ENCODE data around the gene PPFIBP1.

Gene PPFIBP1

DNA sequence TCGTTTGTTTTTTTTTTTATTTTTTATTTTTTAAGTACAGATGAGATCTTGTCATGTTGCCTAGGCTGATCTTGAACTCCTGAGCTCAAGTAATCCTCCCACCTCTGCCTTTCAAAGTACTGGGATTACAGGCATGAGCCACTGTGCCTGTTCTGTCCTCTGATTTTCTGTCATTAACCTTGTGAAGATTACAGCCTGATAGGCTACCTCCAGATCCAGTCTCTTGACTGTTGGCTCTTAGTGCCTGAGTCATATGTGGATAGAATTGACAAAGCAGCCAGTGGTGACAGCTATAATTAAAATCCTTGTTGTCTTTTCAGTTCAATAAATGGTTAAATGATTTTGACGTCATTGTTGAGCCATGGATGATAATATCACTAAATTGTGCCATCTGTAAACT lies 151.0 kb downstream of the PPFIBP1 start:
- no peak for TF ChIP-seq ZNF274 (IDR thresholded peaks at IDR 0.05; ENCODE audit: low read depth, low read length)
- H3K4me3 ChIP-seq (ENCODE audit: low read length), result no peak overlapping the region

GRCh38 chr12:27680619-27681018 lies 156.6 kb downstream of the PPFIBP1 start:
- TF ChIP-seq ZNF274 (IDR thresholded peaks at IDR 0.05; ENCODE audit: low read depth, low read length), result no peak
- no peak overlapping the region for H3K4me3 ChIP-seq (ENCODE audit: low read length)

DNA sequence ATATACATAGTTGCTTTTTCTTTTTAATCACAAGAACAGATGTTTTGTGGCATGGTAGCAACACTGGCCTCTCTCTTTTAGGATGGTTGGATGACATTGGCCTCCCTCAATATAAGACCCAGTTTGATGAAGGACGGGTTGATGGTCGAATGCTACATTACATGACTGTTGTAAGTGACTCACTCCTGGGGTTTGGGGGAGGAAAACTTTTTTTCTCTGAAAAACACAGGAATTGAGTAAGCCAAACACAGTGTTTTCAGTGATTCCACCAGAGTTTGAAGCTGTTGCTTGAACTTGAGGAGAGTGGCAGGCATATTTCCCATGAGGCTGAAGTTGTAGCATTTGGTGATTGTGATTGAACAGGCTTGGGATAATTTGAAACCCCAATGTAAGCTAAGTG lies 158.5 kb downstream of the PPFIBP1 start:
- TF ChIP-seq ZNF274 (IDR thresholded peaks at IDR 0.05; ENCODE audit: low read depth, low read length), result no peak
- H3K4me3 ChIP-seq (ENCODE audit: low read length), result no peak overlapping the region

- H3K4me3 ChIP-seq (ENCODE audit: low read length), result no peak overlapping the region
Measured at GRCh38 chr12:27685274-27685673, 161.3 kb downstream of the PPFIBP1 start.

DNA sequence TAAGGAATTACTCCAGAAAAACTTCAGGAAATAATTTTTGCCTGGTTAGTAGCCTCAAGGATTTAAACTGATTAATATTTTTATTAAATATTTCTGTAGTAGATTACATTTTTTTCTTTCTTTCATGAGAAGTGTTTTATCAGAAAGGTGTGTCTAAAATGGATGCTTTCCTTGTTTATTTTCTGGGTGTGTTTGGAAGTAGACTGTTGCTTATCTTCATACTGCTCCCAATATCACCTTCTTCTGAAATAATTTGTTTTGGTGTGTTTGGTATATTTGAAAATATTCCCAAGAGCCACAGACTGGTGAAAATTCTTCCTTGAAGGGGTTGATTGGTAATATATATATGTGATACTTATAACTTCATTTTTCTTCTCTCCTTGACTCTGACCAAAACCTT lies 162.1 kb downstream of the PPFIBP1 start:
- no peak for TF ChIP-seq ZNF274 (IDR thresholded peaks at IDR 0.05; ENCODE audit: low read depth, low read length)
- H3K4me3 ChIP-seq (ENCODE audit: low read length), result no peak overlapping the region

More at GRCh38 chr12:27685274-27685673, 161.3 kb downstream of the PPFIBP1 start:
- no peak for TF ChIP-seq ZNF274 (IDR thresholded peaks at IDR 0.05; ENCODE audit: low read depth, low read length)

DNA sequence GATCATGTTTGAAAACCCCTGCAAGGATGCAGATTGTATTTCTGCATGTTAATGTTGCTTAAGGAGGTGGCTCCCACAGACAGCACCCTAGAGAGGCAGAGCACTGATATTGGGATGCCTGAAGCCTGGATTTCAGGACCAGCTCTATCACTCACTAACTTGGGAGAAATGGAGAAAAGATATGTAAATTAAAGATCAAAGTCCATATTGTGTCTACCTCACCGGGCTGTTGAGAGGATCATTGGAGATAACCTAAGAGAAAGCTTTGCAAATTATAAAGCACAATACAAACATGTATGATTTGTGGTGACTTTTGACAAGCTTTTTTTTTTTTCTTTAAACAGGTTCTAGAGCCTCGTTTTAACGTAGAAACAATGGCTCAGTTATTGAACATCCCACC lies 164.7 kb downstream of the PPFIBP1 start:
- TF ChIP-seq ZNF274 (IDR thresholded peaks at IDR 0.05; ENCODE audit: low read depth, low read length), result no peak

GRCh38 chr12:27689558-27690180 lies 165.7 kb downstream of the PPFIBP1 start:
- H3K4me3 ChIP-seq (ENCODE audit: low read length), result no peak overlapping the region
- TF ChIP-seq ZNF274 (IDR thresholded peaks at IDR 0.05; ENCODE audit: low read depth, low read length), result no peak

More for the DNA sequence above, 164.7 kb downstream of the PPFIBP1 start:
- H3K4me3 ChIP-seq (ENCODE audit: low read length), result no peak overlapping the region

DNA sequence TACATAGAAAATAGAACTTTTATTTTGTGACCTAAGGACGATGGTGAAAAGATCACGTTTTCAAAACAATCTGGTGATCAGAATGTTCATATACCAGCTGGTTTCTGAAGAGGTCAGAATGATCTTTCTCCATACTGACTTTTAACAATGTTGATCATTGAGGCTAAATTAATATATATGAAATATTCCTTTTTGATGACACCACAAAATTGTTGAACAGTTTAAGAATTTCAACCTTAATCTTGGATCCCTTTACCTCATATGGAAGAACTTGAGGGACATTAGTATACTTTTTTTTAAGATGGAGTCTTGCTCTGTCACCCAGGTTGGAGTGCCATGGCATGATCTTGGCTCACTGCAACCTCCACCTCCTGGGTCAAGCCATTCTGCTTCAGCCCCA lies 169.4 kb downstream of the PPFIBP1 start:
- no peak for TF ChIP-seq ZNF274 (IDR thresholded peaks at IDR 0.05; ENCODE audit: low read depth, low read length)
- H3K4me3 ChIP-seq (ENCODE audit: low read length), result no peak overlapping the region

- no peak overlapping the region for H3K4me3 ChIP-seq (ENCODE audit: low read length)
- no peak for TF ChIP-seq ZNF274 (IDR thresholded peaks at IDR 0.05; ENCODE audit: low read depth, low read length)
Measured at GRCh38 chr12:27695556-27696292, 171.7 kb downstream of the PPFIBP1 start.

- TF ChIP-seq ZNF274 (IDR thresholded peaks at IDR 0.05; ENCODE audit: low read depth, low read length), result no peak
- no peak within 1 kb of the TSS for H3K4me3 ChIP-seq (ENCODE audit: low read length)
Measured at GRCh38 chr12:27696293-27696652, 172.3 kb downstream of the PPFIBP1 start, which contains the start of gene REP15. REP15 (plus strand) TSS chr12:27696447; CDS start chr12:27696563, 116 bp downstream.

- no peak for TF ChIP-seq ZNF274 (IDR thresholded peaks at IDR 0.05; ENCODE audit: low read depth, low read length)
- no peak overlapping the region for H3K4me3 ChIP-seq (ENCODE audit: low read length)
Measured at GRCh38 chr12:27696864-27697564, 173.0 kb downstream of the PPFIBP1 start.

GRCh38 chr12:27703720-27704452 lies 179.9 kb downstream of the PPFIBP1 start:
- no peak overlapping the region for H3K4me3 ChIP-seq (ENCODE audit: low read length)
- TF ChIP-seq ZNF274 (IDR thresholded peaks at IDR 0.05; ENCODE audit: low read depth, low read length), result no peak

DNA sequence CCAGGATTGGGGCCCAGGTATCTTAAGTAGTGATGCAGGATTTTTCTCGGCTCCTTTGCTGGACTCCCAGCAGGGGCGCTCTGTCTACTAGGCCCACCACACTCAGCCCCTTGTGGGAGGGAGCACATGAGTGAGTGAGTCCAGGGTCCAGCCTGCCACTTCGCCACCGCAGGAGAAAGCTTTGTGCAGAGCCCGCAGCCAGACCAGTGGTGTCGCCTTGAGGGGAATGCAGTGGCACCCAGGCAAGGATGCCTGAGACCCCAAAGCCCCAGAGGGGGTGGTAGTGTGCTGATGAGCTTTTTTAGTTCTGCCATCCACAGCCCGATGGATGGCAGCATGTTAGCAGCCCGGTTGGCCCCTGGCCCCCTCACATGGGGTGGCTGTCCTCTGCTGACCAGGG lies 181.3 kb downstream of the PPFIBP1 start:
- TF ChIP-seq ZNF274 (IDR thresholded peaks at IDR 0.05; ENCODE audit: low read depth, low read length), result no peak
- H3K4me3 ChIP-seq (ENCODE audit: low read length), result no peak overlapping the region

DNA sequence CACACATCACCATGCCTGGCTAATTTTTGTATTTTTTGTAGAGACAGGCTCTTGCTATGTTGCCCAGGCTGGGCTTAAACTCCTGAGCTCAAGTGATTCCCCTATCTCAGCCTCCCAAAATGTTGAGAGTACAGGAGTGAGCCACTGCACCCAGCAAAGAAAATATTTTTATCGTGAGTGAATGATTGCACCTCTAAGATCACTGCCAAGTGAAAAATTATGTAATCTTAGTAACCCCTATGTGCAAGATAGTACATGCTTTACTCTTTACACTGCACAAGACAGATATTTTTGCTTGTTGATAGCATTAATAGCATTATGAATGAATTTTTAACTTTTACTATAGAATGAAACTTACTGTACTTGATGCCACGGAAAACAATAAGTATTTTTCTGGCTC lies 183.2 kb downstream of the PPFIBP1 start:
- no peak for TF ChIP-seq ZNF274 (IDR thresholded peaks at IDR 0.05; ENCODE audit: low read depth, low read length)
- H3K4me3 ChIP-seq (ENCODE audit: low read length), result no peak overlapping the region
